Mucosa of descending colon (tissue), 3 donors: Measurements from ENCODE around the gene MBNL2. TPM values are rescaled to one million over a fixed set of nuclear protein-coding genes. Genes with fewer than 3 reads are reported as not detected.
"Not testable (repeated sequence)": the region's sequence is repeated elsewhere in the genome, so short reads cannot be mapped to it uniquely, and the experiment has no call there.

ENCODE experiments used
- ATAC-seq: fragments of 200-7000 bp; cut with Tn5 transposase; one replicate; pipeline ENCODE4 v1.9.1; 2020; ENCODE audit warnings: mild to moderate bottlenecking, moderate library complexity
- DNase-seq, 3 donors: peaks; one replicate each; pipeline ENCODE4 v3.0.0-alpha.2; 2020
- H3K36me3 ChIP-seq: fragments of 200-600 bp; one replicate; pipeline ENCODE4 v1.8.0; 2021; ENCODE audit warnings: low read depth, mild to moderate bottlenecking
- H3K4me1 ChIP-seq: fragments of 200-600 bp; one replicate; pipeline ENCODE4 v1.8.0; 2021; ENCODE audit warnings: low read depth, mild to moderate bottlenecking
- H3K4me3 ChIP-seq: fragments of 200-600 bp; one replicate; pipeline ENCODE4 v1.8.0; 2021; ENCODE audit warnings: mild to moderate bottlenecking
- H3K9me3 ChIP-seq: fragments of 200-600 bp; one replicate; pipeline ENCODE4 v1.8.0; 2021; ENCODE audit warnings: mild to moderate bottlenecking
- intact Hi-C, 2 donors: fragments of 100-400 bp; cut with DNase I in 1 of 2; cut with micrococcal nuclease in 1 of 2; formaldehyde crosslinking; loops; one replicate each; pipeline versions ENCODE4 v1.11.0 to v1.11.1; 2022; cut with DNase I, micrococcal nuclease
- total RNA-seq, 3 donors: library from RNA; stranded (reverse); fragmentation: NEBNext Ultra II Directional in 2 of 3; extraction: Animal tissue kit (Norgen Biotek cat#: 25700) in 2 of 3; gene quantifications; one replicate each; pipeline versions ENCODE4 v1.2.1 to v1.2.4, GENCODE V29; 2021 to 2023
- TF ChIP-seq, protein P1 (sequence below): fragments of 200-600 bp; IDR thresholded peaks from one replicate; pipeline ENCODE4 v1.8.0; 2022; ENCODE audit warnings: antibody characterized with exemption, mild to moderate bottlenecking
- donor health status: DM: no; HTN: no; CAD: no; lungs with moderate emphysema.
- donor health status: DM: no; HTN: no; CAD: no.
- donor health status: DM: no; HTN: yes; CAD: no.

Gene MBNL2
- total RNA-seq, 3 donors from 2014 or later = 41.0 to 75.1 (median 47.2) TPM

DNA sequence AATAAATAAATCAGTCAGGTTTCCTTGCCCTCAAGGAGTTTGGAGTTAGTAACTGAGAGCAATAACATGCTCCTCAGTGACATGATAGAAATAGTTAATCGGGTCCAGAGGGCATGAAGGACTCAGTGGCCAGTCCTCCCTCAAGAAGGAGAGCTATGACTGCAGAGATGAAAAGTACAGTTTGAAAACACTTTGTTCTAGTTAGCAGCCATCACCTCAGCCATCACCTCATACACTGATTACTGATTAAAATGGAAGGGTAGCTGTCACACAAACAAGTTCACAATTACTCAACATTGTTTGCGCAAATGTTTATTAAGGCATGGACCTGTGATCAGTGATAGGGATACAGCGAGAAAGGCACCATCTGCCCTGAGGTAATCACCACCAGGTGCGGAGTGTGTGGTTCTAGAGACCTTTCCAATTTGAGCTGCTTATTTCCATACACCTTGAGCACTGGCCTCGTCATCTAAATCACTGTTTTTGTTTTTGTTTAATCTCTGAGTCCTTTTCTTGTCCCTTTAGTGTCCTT is 126.5 kb downstream of the MBNL2 start:
- Histone ChIP-seq H3K9me3 (no peaks in the 10 kb centered on the region), H3K4me1 (peaks cover 4% of the 10 kb centered on the region), H3K4me3 (no peak overlapping the region), H3K36me3 (no peaks in the 10 kb centered on the region)
- no peak for DNase-seq
- TF ChIP-seq, protein P1, sequence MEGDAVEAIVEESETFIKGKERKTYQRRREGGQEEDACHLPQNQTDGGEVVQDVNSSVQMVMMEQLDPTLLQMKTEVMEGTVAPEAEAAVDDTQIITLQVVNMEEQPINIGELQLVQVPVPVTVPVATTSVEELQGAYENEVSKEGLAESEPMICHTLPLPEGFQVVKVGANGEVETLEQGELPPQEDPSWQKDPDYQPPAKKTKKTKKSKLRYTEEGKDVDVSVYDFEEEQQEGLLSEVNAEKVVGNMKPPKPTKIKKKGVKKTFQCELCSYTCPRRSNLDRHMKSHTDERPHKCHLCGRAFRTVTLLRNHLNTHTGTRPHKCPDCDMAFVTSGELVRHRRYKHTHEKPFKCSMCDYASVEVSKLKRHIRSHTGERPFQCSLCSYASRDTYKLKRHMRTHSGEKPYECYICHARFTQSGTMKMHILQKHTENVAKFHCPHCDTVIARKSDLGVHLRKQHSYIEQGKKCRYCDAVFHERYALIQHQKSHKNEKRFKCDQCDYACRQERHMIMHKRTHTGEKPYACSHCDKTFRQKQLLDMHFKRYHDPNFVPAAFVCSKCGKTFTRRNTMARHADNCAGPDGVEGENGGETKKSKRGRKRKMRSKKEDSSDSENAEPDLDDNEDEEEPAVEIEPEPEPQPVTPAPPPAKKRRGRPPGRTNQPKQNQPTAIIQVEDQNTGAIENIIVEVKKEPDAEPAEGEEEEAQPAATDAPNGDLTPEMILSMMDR = no peak
- ATAC-seq = no peak
- intact Hi-C loops = loop anchor here in 1 of 2 donors (10.0 kb wide), 1 partner anchor 124 kb away; the partner anchor contains the start of gene MBNL2

DNA sequence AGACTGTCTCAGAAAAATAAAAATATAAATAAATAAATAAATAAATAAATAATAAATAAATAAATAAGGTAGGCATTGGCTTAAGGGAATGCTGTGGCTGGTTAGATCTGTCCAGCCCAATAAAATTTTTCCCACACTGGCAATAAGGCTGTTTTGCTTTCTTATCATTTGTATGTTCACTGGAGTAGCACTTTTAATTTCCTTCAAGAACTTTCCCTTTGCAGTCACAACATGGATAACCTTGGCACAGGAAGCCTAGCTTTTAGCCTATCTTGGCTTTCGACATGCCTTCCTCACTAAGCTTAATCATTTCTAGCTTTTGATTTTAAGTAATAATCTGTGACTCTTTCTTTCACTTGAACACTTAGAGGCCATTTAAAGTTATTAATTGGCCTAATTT is 129.9 kb downstream of the MBNL2 start:
- not testable (repeated sequence) for ATAC-seq, H3K36me3 ChIP-seq
- intact Hi-C loops = loop anchor here in 1 of 2 donors (10.0 kb wide), 1 partner anchor 327 kb away; no protein-coding TSS in a partner anchor

DNA sequence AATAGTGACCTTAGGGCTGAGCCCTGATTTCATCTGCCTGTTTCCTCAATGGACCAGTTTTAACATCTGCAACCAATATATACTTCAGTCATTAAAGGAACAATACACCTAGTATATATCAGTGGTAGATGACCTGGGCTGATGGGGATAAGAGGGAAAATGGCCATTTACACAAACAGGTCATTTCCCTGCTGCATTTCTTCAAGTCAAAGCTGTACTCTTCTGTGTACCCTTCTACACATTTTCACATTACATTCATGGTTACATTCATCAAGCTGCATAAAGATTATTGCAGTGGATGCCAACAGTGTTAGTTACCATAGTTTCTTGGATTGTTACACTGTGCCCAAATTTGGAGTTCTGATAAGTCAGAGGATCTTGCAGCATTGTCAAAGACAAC is 130.7 kb downstream of the MBNL2 start:
- DNase-seq (no peak), ATAC-seq (no peak)
- intact Hi-C loops = loop anchor here in 1 of 2 donors (10.0 kb wide), 1 partner anchor 328 kb away; no protein-coding TSS in a partner anchor
- Histone ChIP-seq H3K4me1 (no peaks in the 10 kb centered on the region), H3K9me3 (no peaks in the 10 kb centered on the region), H3K36me3 (no peaks in the 10 kb centered on the region), H3K4me3 (no peak overlapping the region)
- TF ChIP-seq, protein P1 = no peak

More for the DNA sequence above, 129.9 kb downstream of the MBNL2 start:
- H3K4me3 ChIP-seq, H3K9me3 ChIP-seq, H3K4me1 ChIP-seq, DNase-seq: not testable (repeated sequence)

DNA sequence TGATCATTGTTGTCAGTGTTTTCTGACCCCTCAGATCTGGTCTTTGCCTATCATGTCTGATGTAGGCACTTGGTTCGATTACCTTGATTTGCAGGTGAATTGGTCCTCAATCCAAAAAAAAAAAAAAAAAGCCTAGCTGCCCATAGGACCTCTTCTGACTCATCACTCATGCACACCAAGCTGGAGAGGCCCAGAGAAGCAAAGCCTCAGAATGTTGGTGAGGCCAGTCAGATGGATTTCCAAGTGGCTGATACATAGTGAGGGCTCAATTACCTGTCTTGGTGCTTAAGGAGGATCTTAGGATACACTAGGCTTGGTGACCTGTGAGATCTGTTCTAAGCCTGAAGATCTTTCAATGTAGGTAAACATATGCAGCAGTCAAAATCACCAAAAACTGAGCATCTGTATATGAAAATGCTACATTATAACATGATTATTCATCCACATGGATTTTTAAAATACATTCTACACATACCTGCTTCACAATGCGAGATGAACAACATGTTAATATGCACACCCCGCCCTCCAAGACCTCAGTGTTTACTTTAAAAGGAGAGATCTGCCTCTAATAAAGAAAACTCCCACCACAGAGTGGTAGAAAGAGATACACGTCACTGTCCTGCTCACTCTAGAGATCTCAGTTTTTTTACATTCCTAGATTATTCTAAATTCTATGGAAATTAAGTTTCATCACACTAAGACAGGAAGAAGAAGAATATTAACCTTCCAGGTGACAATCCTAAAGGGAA is 132.0 kb downstream of the MBNL2 start:
- intact Hi-C loops = loop anchor here in 1 of 2 donors (10.0 kb wide), 1 partner anchor 329 kb away; no protein-coding TSS in a partner anchor
- TF ChIP-seq, protein P1 = no peak
- ATAC-seq = no peak
- no peak overlapping the region for H3K4me3 ChIP-seq
- H3K4me1 ChIP-seq = no peaks in the 10 kb centered on the region
- no peaks in the 10 kb centered on the region for H3K9me3 ChIP-seq
- H3K36me3 ChIP-seq = no peaks in the 10 kb centered on the region
- no peak for DNase-seq

DNA sequence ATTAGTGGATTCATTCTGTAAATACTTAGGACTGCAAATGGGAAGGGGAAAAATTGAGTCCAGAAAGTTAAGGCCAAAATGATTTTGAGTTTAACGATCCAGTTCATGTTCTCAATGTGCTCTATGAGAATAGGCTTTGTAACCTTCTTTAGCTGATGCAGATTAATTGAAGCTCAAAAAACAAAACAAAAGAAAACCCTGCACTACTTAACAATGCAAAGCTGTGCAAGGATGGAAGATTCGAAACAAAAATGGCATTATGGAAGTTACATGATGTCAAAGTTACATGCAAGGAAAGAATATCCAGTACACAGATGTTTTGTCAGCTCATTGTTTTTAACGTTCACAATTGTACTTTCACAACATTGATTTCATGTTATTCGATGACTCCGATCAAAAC is 132.7 kb downstream of the MBNL2 start:
- no peaks in the 10 kb centered on the region for H3K36me3 ChIP-seq
- H3K9me3 ChIP-seq = no peaks in the 10 kb centered on the region
- TF ChIP-seq, protein P1 = no peak
- DNase-seq = no peak
- H3K4me1 ChIP-seq = no peaks in the 10 kb centered on the region
- no peak for ATAC-seq
- intact Hi-C loops = loop anchor here in 1 of 2 donors (5.0 to 10.0 kb wide), 2 partner anchors 243 to 330 kb away; no protein-coding TSS in a partner anchor
- H3K4me3 ChIP-seq = no peak overlapping the region

DNA sequence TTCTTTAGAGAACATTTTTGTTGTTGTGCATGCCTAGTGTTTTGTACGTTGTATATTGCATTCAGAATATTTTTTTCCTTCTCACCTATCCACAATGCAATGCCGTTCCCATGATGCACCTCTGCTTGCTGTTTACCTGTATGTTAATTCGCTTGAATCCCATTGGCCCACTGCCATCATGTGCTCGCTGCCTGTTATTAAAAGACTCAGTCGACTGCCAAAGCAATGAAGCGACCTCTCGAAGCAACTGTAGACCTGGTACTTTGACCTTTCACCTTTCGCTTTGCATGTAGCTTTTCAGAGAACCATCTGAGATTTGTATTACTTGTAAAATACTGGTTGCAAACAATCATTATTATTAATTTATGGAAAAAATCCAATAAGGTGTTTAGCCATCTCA is 134.5 kb downstream of the MBNL2 start:
- no peaks in the 10 kb centered on the region for H3K36me3 ChIP-seq
- TF ChIP-seq, protein P1 = no peak
- H3K4me1 ChIP-seq = no peaks in the 10 kb centered on the region
- ATAC-seq (no peak), DNase-seq (no peak)
- no peak overlapping the region for H3K4me3 ChIP-seq
- H3K9me3 ChIP-seq = no peaks in the 10 kb centered on the region
- intact Hi-C loops = loop anchor here in 1 of 2 donors (5.0 to 10.0 kb wide), 2 partner anchors 244 to 332 kb away; no protein-coding TSS in a partner anchor
